Endothelial cell of umbilical vein (primary cell): Measurements from ENCODE around the gene DENND4A. TPM values are rescaled to one million over a fixed set of nuclear protein-coding genes. Genes with fewer than 3 reads are reported as not detected.

ENCODE experiments used
- BruUV-seq: library from RNA; stranded (reverse); fragments of 400-500 nt; replicated peaks from 2 replicates; lab custom pipeline; 2021; lab: Mats Ljungman, UMichigan
- CTCF ChIA-PET: fragments of 300-600, 350-600 bp; sonication (Branson Sonifier 250); formaldehyde crosslinking; loops from one replicate; lab custom pipeline; 2021; ENCODE audit warnings: antibody characterized with exemption, inconsistent platforms; lab: Charles Lee
- POLR2A ChIA-PET: fragments of 300-600, 350-600 bp; sonication (Branson Sonifier 250); formaldehyde crosslinking; loops from one replicate; lab custom pipeline; 2021; ENCODE audit warnings: antibody characterized with exemption, inconsistent platforms; lab: Charles Lee
- DNase-seq: peaks from one replicate; pipeline ENCODE4 v3.0.0-alpha.2; 2011; ENCODE audit warnings: low read depth, low spot score
- FAIRE-seq: peaks from 2 replicates; lab custom pipeline; 2011; peaks lifted over from hg19 to GRCh38; lab: Jason Lieb, UNC
- H2AFZ ChIP-seq: 2 replicates; pipeline ENCODE4 v1.6.0; 2012; ENCODE audit warnings: low read depth, low read length, control low read depth, inconsistent platforms
- H3K27ac ChIP-seq: 2 replicates; pipeline ENCODE4 v1.5.1; 2011; ENCODE audit warnings: low read depth, mild to moderate bottlenecking, control low read depth, low read length, moderate library complexity; ENCODE audit not compliant: insufficient read depth
- H3K27me3 ChIP-seq, 2 experiments: 2 replicates each; pipeline versions ENCODE4 v1.6.0 to v1.6.1; 2011; ENCODE audit warnings: low read length in 2 of 2, mixed read lengths in 1 of 2; ENCODE audit not compliant: control insufficient read depth in 2 of 2, insufficient read depth in 2 of 2
- H3K36me3 ChIP-seq, 2 experiments: 2 replicates in 1 of 2; 3 replicates in 1 of 2; pipeline ENCODE4 v1.5.1; 2011; ENCODE audit warnings: low read length in 2 of 2, mild to moderate bottlenecking in 1 of 2, moderate library complexity in 1 of 2; ENCODE audit not compliant: control insufficient read depth in 2 of 2, insufficient read depth in 2 of 2; ENCODE audit errors: extremely low read depth in 1 of 2
- H3K4me1 ChIP-seq: 3 replicates; pipeline ENCODE4 v1.5.1; 2011; ENCODE audit warnings: mild to moderate bottlenecking, low read length; ENCODE audit not compliant: control insufficient read depth, insufficient read depth; ENCODE audit errors: extremely low read depth
- H3K4me2 ChIP-seq: 2 replicates; pipeline ENCODE4 v1.6.1; 2011; ENCODE audit warnings: low read length, control low read depth, mixed read lengths; ENCODE audit not compliant: insufficient read depth
- H3K4me3 ChIP-seq, 3 experiments: fragments of 200-600 bp in 1 of 3; sonication (generic), shearing (Covaris generic) in 1 of 3; replicated peaks in 1 of 3; 2 replicates each; pipeline ENCODE4 v1.5.1; 2011 to 2016; ENCODE audit warnings: control low read depth in 3 of 3, low read length in 3 of 3, mild to moderate bottlenecking in 2 of 3, inconsistent platforms in 1 of 3, low read depth in 1 of 3, moderate library complexity in 1 of 3; ENCODE audit not compliant: insufficient read depth in 1 of 3
- H3K79me2 ChIP-seq: 2 replicates; pipeline ENCODE4 v1.6.0; 2012; ENCODE audit warnings: low read length, inconsistent platforms; ENCODE audit not compliant: control insufficient read depth, insufficient read depth
- H3K9ac ChIP-seq: replicated peaks from 2 replicates; pipeline ENCODE3; 2011; ENCODE audit warnings: low read length, control low read depth; ENCODE audit not compliant: insufficient read depth; ENCODE audit errors: extremely low read depth
- H3K9me1 ChIP-seq: replicated peaks from 3 replicates; pipeline ENCODE4 v1.6.0; 2011; ENCODE audit warnings: mild to moderate bottlenecking, low read length; ENCODE audit not compliant: control insufficient read depth, insufficient read depth; ENCODE audit errors: extremely low read depth
- H3K9me3 ChIP-seq: replicated peaks from 2 replicates; pipeline ENCODE4 v1.5.1; 2012; ENCODE audit warnings: low read length, inconsistent platforms; ENCODE audit not compliant: control insufficient read depth, insufficient read depth
- H4K20me1 ChIP-seq: replicated peaks from 2 replicates; pipeline ENCODE3; 2011; ENCODE audit warnings: mild to moderate bottlenecking, low read length; ENCODE audit not compliant: control insufficient read depth, insufficient read depth; ENCODE audit errors: extremely low read depth
- CTCF ChIP-seq, 2 donors: IDR thresholded peaks; 1 replicate in 1 of 2; 2 replicates in 1 of 2; pipeline ENCODE4 v1.5.1; 2011; ENCODE audit warnings: low read length in 2 of 2, mild to moderate bottlenecking in 2 of 2, moderate library complexity in 2 of 2, control low read depth in 1 of 2, inconsistent platforms in 1 of 2, low read depth in 1 of 2; ENCODE audit not compliant: insufficient read depth in 1 of 2; ENCODE audit errors: extremely low read depth in 1 of 2
- EZH2 ChIP-seq: IDR thresholded peaks from 2 replicates; pipeline ENCODE4 v1.6.1; 2012; ENCODE audit warnings: borderline replicate concordance, low read depth, mild to moderate bottlenecking, moderate library complexity, low read length, inconsistent platforms; ENCODE audit not compliant: severe bottlenecking
- FOS ChIP-seq: IDR thresholded peaks from 2 replicates; pipeline ENCODE4 v1.6.1; 2011; ENCODE audit warnings: mild to moderate bottlenecking, low read length, moderate library complexity, borderline replicate concordance; ENCODE audit not compliant: insufficient read depth
- GATA2 ChIP-seq: IDR thresholded peaks from 2 replicates; pipeline ENCODE4 v1.7.0; 2011; ENCODE audit warnings: low read depth, mild to moderate bottlenecking, moderate library complexity, mixed read lengths, low read length; ENCODE audit not compliant: insufficient read length, insufficient read depth
- JUN ChIP-seq: IDR thresholded peaks from 2 replicates; pipeline ENCODE4 v1.6.1; 2011; ENCODE audit warnings: borderline replicate concordance, low read depth; ENCODE audit not compliant: insufficient read length, insufficient read depth
- MAX ChIP-seq: IDR thresholded peaks from 2 replicates; pipeline ENCODE4 v1.6.1; 2011; ENCODE audit not compliant: insufficient read depth, insufficient read length
- MYC ChIP-seq: IDR thresholded peaks from one replicate; pipeline ENCODE4 v1.6.1; 2011; ENCODE audit warnings: mild to moderate bottlenecking, low read depth, low read length
- POLR2A ChIP-seq: IDR thresholded peaks from 2 replicates; pipeline ENCODE4 v1.6.1; 2012; ENCODE audit warnings: low read depth, mild to moderate bottlenecking, control low read depth, low read length
- POLR2AphosphoS5 ChIP-seq: IDR thresholded peaks from 2 replicates; pipeline ENCODE4 v1.6.1; 2012; ENCODE audit warnings: low read depth, mild to moderate bottlenecking, control low read depth, low read length, moderate library complexity; ENCODE audit not compliant: insufficient read depth
- dilution Hi-C: fragments of 300-500 bp; cut with MboI; formaldehyde crosslinking; loops from one replicate; pipeline ENCODE4 v1.15.0; 2019; ENCODE audit warnings: low sequenced_read_pairs; ENCODE audit not compliant: extremely low pct_ligation_motif_present
- intact Hi-C: fragments of 100-400 bp; cut with micrococcal nuclease; formaldehyde crosslinking; loops from one replicate; pipeline ENCODE4 v1.10.0; 2022
- polyA plus RNA-seq, 4 experiments: library from polyadenylated mRNA; depleted of rRNA in 3 of 4; stranded (reverse) in 3 of 4; unstranded in 1 of 4; fragments of >200 nt; gene quantifications; 2 replicates each; pipeline versions ENCODE4 v1.2.1 to v1.2.3, GENCODE V29; 2011 to 2012; ENCODE audit warnings: missing spikeins in 1 of 4
- total RNA-seq: library from RNA; stranded (reverse); gene quantifications from 2 replicates; pipeline ENCODE4 v1.2.3, GENCODE V29; 2021

DENND4A gene
- total and polyA plus RNA-seq, 2 donors (not counting 3 experiments of a cell fraction or from before 2014, with no cell fraction given): 5.7 to 22.2 TPM

- TF ChIP-seq CTCF (IDR thresholded peaks at IDR 0.05; ENCODE audit: extremely low read depth in 1 of 2, insufficient read depth in 1 of 2, low read depth in 1 of 2, low read length in 2 of 2) (no peak), MAX (no peak), EZH2 (no peak), MYC (no peak), POLR2AphosphoS5 (no peak), POLR2A (no peak), GATA2 (no peak), JUN (no peak), FOS (no peak)
- Histone ChIP-seq H3K9me1 (no peaks in the 10 kb centered on the region), H3K79me2 (no peaks in the 10 kb centered on the region), H3K27me3 (no peaks in the 10 kb centered on the region), H3K27ac (no peak overlapping the region), H2AFZ (no peak overlapping the region), H3K36me3 (no peaks in the 10 kb centered on the region), H3K4me2 (no peak overlapping the region), H3K4me1 (peaks cover 22% of the 10 kb centered on the region), H4K20me1 (no peaks in the 10 kb centered on the region), H3K9me3 (no peaks in the 10 kb centered on the region), H3K4me3 (no peak overlapping the region), H3K9ac (no peak overlapping the region)
- FAIRE-seq (no peak), DNase-seq (no peak)
- dilution Hi-C loops (no loop called here), intact Hi-C loops (no loop called here)
- CTCF ChIA-PET: interaction anchor here (1.7 kb wide), 1 partner anchor 17 kb away, joined by 4 read pairs; no protein-coding TSS in a partner anchor
- POLR2A ChIA-PET: no interaction called here
- BruUV-seq: no TSS peak
Measured at GRCh38 chr15:65801229-65801805, 9.2 kb upstream of the DENND4A start.
